Adrenal gland (tissue), 12 donors: Measurements from ENCODE around the gene C1orf105. TPM values are rescaled to one million over a fixed set of nuclear protein-coding genes. Genes with fewer than 3 reads are reported as not detected.

Experiments used
- DNase-seq, 7 donors: peaks; one replicate each; pipeline ENCODE4 v3.0.0-alpha.2; 2019 to 2020
- H3K27ac ChIP-seq, 5 donors: fragments of 200-600 bp; sonication (generic) in 4 of 5; 1 replicate in 3 of 5; 2 replicates in 2 of 5; pipeline versions ENCODE4 v1.5.1 to v1.8.0; 2016 to 2020; ENCODE audit warnings: mild to moderate bottlenecking in 1 of 5
- H3K27me3 ChIP-seq: fragments of 200-600 bp; 2 replicates; pipeline ENCODE4 v1.8.0; 2021
- H3K36me3 ChIP-seq, 2 donors: fragments of 200-600 bp; replicated peaks in 1 of 2; 1 replicate in 1 of 2; 2 replicates in 1 of 2; pipeline versions ENCODE4 v1.5.1 to v1.8.0; 2018 to 2022
- H3K4me1 ChIP-seq, 2 donors: fragments of 200-600 bp; replicated peaks in 1 of 2; 1 replicate in 1 of 2; 2 replicates in 1 of 2; pipeline versions ENCODE4 v1.5.1 to v1.8.0; 2018 to 2021
- H3K4me3 ChIP-seq, 4 donors: fragments of 200-600 bp; sonication (generic) in 3 of 4; one replicate each; pipeline ENCODE4 v1.5.1; 2016 to 2018
- H3K9me3 ChIP-seq, 3 donors: fragments of 200-600 bp; sonication (generic) in 1 of 3; replicated peaks in 1 of 3; 1 replicate in 2 of 3; 2 replicates in 1 of 3; pipeline versions ENCODE4 v1.5.1 to v1.8.0; 2016 to 2021
- CTCF ChIP-seq, 6 experiments: fragments of 450-650 bp in 4 of 6; fragments of 200-600 bp in 2 of 6; sonication (generic) in 1 of 6; IDR thresholded peaks; 1 replicate in 5 of 6; 2 replicates in 1 of 6; pipeline versions ENCODE4 v1.5.1 to v1.8.0; 2016 to 2021; ENCODE audit warnings: antibody characterized with exemption in 6 of 6, mild to moderate bottlenecking in 2 of 6, moderate library complexity in 1 of 6
- POLR2A ChIP-seq, 2 donors: fragments of 450-650 bp; IDR thresholded peaks; one replicate each; pipeline ENCODE4 v1.6.1; 2017; ENCODE audit warnings: antibody characterized with exemption in 2 of 2, mild to moderate bottlenecking in 2 of 2, moderate library complexity in 1 of 2
- WGBS, 4 donors: extraction: QIAGEN DNeasy Blood & Tissue Kit in 2 of 4; methylation state at CpG; one replicate each; pipeline versions ENCODE4 v1.1.5 to v1.1.7; 2013 to 2017; 5-methylcytosine and 5-hydroxymethylcytosine counted together
- intact Hi-C, 2 donors: fragments of 100-400 bp; cut with DNase I; formaldehyde crosslinking; loops; one replicate each; pipeline versions ENCODE4 v1.14.1 to v1.15.0; 2022 to 2023
- polyA plus RNA-seq, 3 donors: library from polyadenylated mRNA; stranded (reverse); fragments of 200-250 nt in 2 of 3; fragments of 350-450 nt in 1 of 3; fragmentation: Illumina TruSeq in 1 of 3; extraction: RNeasy Lipid Tissue Mini Kit (QIAGEN cat#74804) in 1 of 3; gene quantifications; one replicate each; pipeline ENCODE4 v1.2.3, GENCODE V29; 2013 to 2014
- total RNA-seq, 9 donors: library from RNA; depleted of rRNA in 4 of 9; stranded (reverse); fragments of >200 nt in 4 of 9; fragments of 120-200 nt in 1 of 9; fragmentation: NEBNext Ultra II Directional in 1 of 9; extraction: Animal tissue kit (Norgen Biotek cat#: 25700) in 1 of 9; gene quantifications; one replicate each; pipeline versions ENCODE4 v1.1.0 to v1.2.4, GENCODE V29; 2013 to 2023
- donor health status: healthy with polysubstance abuse.
- donor health status: Bipolar disorder and iron deficiency.
- donor health status: DM: yes; HTN: yes; CAD: no.
- donor health status: DM: no; HTN: no; CAD: no.
- donor health status: DM: no; HTN: no; CAD: no.
- donor health status: DM: yes; HTN: yes; CAD: no.

Gene C1orf105
- total and polyA plus RNA-seq, 12 donors, result 0.37 to 0.80 (median 0.39) TPM; not detected in 9

GRCh38 chr1:172451002-172451443 lies 30.5 kb downstream of the C1orf105 start:
- intact Hi-C loops, result no loop called here
- peak overlapping the region in 3 of 5 donors; percentile 40 to 64 (median 56) for H3K27ac ChIP-seq

GRCh38 chr1:172452536-172453152 lies 32.2 kb downstream of the C1orf105 start:
- DNase-seq, result peak in 3 of 7 donors; percentile 63 to 65 (median 64)
- Histone ChIP-seq H3K36me3 (no peaks in the 10 kb centered on the region), H3K4me1 (peaks cover 17 to 42% of the 10 kb centered on the region in 2 donors), H3K4me3 (no peak overlapping the region), H3K9me3 (no peaks in the 10 kb centered on the region), H3K27me3 (no peaks in the 10 kb centered on the region), H3K27ac (peak overlapping the region in 2 of 5 donors; percentile 53 to 73)
- no peak for TF ChIP-seq CTCF (IDR thresholded peaks at IDR 0.05)
- TF ChIP-seq POLR2A (IDR thresholded peaks at IDR 0.05), result no peak
- intact Hi-C loops, result no loop called here
- 73 to 83% (median 74%) methylated on average over 7 of the region's 7 CpGs for WGBS, 4 donors

More at GRCh38 chr1:172451002-172451443, 30.5 kb downstream of the C1orf105 start:
- peak in 4 of 7 donors; percentile 45 to 63 (median 54) for DNase-seq
- peaks cover 17 to 42% of the 10 kb centered on the region in 2 donors for H3K4me1 ChIP-seq
- no peak overlapping the region for H3K4me3 ChIP-seq
- no peak for TF ChIP-seq CTCF (IDR thresholded peaks at IDR 0.05)
- no peak for TF ChIP-seq POLR2A (IDR thresholded peaks at IDR 0.05)
- H3K36me3 ChIP-seq, result no peaks in the 10 kb centered on the region
- no peaks in the 10 kb centered on the region for H3K27me3 ChIP-seq
- 30 to 43% (median 40%) methylated on average over 2 of the region's 2 CpGs for WGBS, 4 donors
- H3K9me3 ChIP-seq, result no peaks in the 10 kb centered on the region

- Histone ChIP-seq H3K4me3 (no peak overlapping the region), H3K36me3 (no peaks in the 10 kb centered on the region), H3K4me1 (peaks cover 17 to 42% of the 10 kb centered on the region in 2 donors), H3K9me3 (no peaks in the 10 kb centered on the region), H3K27me3 (no peaks in the 10 kb centered on the region), H3K27ac (peak overlapping the region in 2 of 5 donors; percentile 53 to 73)
- intact Hi-C loops, result no loop called here
- 84 to 86% (median 85%) methylated on average over 6 of the region's 6 CpGs for WGBS, 4 donors
- TF ChIP-seq CTCF (IDR thresholded peaks at IDR 0.05), result no peak
- TF ChIP-seq POLR2A (IDR thresholded peaks at IDR 0.05), result no peak
- no peak for DNase-seq
These were observed 32.7 kb downstream of the C1orf105 start for GRCh38 chr1:172453153-172453545.

- Histone ChIP-seq H3K4me3 (no peak overlapping the region), H3K9me3 (no peaks in the 10 kb centered on the region), H3K4me1 (peaks cover 17 to 42% of the 10 kb centered on the region in 2 donors), H3K27ac (no peak overlapping the region), H3K27me3 (no peaks in the 10 kb centered on the region), H3K36me3 (no peaks in the 10 kb centered on the region)
- 86 to 93% (median 90%) methylated on average over 1 of the region's 1 CpG for WGBS, 4 donors
- DNase-seq, result no peak
- no peak for TF ChIP-seq POLR2A (IDR thresholded peaks at IDR 0.05)
- intact Hi-C loops, result no loop called here
These were observed 33.1 kb downstream of the C1orf105 start for GRCh38 chr1:172453607-172454006.

GRCh38 chr1:172455451-172455850 lies 35.0 kb downstream of the C1orf105 start:
- TF ChIP-seq POLR2A (IDR thresholded peaks at IDR 0.05), result no peak
- TF ChIP-seq CTCF (IDR thresholded peaks at IDR 0.05), result no peak
- no peak overlapping the region for H3K27ac ChIP-seq
- DNase-seq, result no peak
- intact Hi-C loops, result no loop called here
- H3K9me3 ChIP-seq, result no peaks in the 10 kb centered on the region
- no peaks in the 10 kb centered on the region for H3K36me3 ChIP-seq
- H3K4me3 ChIP-seq, result no peak overlapping the region
- WGBS, 4 donors, result 83 to 100% (median 96%) methylated on average over 1 of the region's 1 CpG
- H3K27me3 ChIP-seq, result no peaks in the 10 kb centered on the region
- H3K4me1 ChIP-seq, result peaks cover 14 to 37% of the 10 kb centered on the region in 2 donors
